HTR-8/SVneo (cell line): ENCODE measurements around the gene SLC36A2.
A peak's percentile ranks its signal among the peaks of the same experiment; 100 is the strongest.

Experiments
- DNase-seq: peaks from one replicate; pipeline ENCODE4 v3.0.0; 2011; ENCODE audit warnings: low spot score, mixed read lengths; ENCODE audit not compliant: insufficient read length
- FAIRE-seq: peaks from 2 replicates; lab custom pipeline; 2011; peaks lifted over from hg19 to GRCh38; lab: Jason Lieb, UNC

SLC36A2 gene

GRCh38 chr5:151286246-151286645 lies 61.1 kb downstream of the SLC36A2 start:
- DNase-seq (no peak), FAIRE-seq (no peak)

GRCh38 chr5:151285683-151286082 lies 61.7 kb downstream of the SLC36A2 start:
- DNase-seq: no peak

GRCh38 chr5:151284392-151284967 lies 62.9 kb downstream of the SLC36A2 start:
- FAIRE-seq (no peak), DNase-seq (no peak)

More at GRCh38 chr5:151285683-151286082, 61.7 kb downstream of the SLC36A2 start:
- no peak for FAIRE-seq

GRCh38 chr5:151283120-151283825 lies 64.1 kb downstream of the SLC36A2 start:
- DNase-seq (no peak), FAIRE-seq (no peak)

GRCh38 chr5:151281001-151281639 lies 66.2 kb downstream of the SLC36A2 start:
- peak; percentile 31 for FAIRE-seq

GRCh38 chr5:151280443-151280842 lies 66.9 kb downstream of the SLC36A2 start:
- FAIRE-seq: no peak

More at GRCh38 chr5:151281001-151281639, 66.2 kb downstream of the SLC36A2 start:
- DNase-seq: no peak

GRCh38 chr5:151278845-151279244 lies 68.5 kb downstream of the SLC36A2 start:
- DNase-seq: no peak
- FAIRE-seq: no peak

More at GRCh38 chr5:151280443-151280842, 66.9 kb downstream of the SLC36A2 start:
- no peak for DNase-seq

GRCh38 chr5:151275803-151276202 lies 71.6 kb downstream of the SLC36A2 start:
- DNase-seq (no peak), FAIRE-seq (no peak)

- no peak for DNase-seq
- no peak for FAIRE-seq
These were observed 72.7 kb downstream of the SLC36A2 start for GRCh38 chr5:151274666-151275065.

GRCh38 chr5:151271336-151271735 lies 76.0 kb downstream of the SLC36A2 start:
- no peak for FAIRE-seq

GRCh38 chr5:151270599-151270998 lies 76.8 kb downstream of the SLC36A2 start:
- FAIRE-seq (no peak), DNase-seq (no peak)

More at GRCh38 chr5:151271336-151271735, 76.0 kb downstream of the SLC36A2 start:
- no peak for DNase-seq

GRCh38 chr5:151267491-151268260 lies 79.7 kb downstream of the SLC36A2 start:
- no peak for FAIRE-seq
- no peak for DNase-seq
